SKM-1 treated with dmso at 0.1 percent for 144 hours (cell line): ENCODE results near the gene LRRFIP1.

ENCODE experiments used
- DNase-seq: peaks from one replicate; lab custom pipeline; 2025; ENCODE audit not compliant: unreplicated experiment; lab: John Stamatoyannopoulos, UW

LRRFIP1 gene

GRCh38 chr2:237701033-237701858, 73.9 kb downstream of the LRRFIP1 start:
- DNase-seq = no peak

DNA sequence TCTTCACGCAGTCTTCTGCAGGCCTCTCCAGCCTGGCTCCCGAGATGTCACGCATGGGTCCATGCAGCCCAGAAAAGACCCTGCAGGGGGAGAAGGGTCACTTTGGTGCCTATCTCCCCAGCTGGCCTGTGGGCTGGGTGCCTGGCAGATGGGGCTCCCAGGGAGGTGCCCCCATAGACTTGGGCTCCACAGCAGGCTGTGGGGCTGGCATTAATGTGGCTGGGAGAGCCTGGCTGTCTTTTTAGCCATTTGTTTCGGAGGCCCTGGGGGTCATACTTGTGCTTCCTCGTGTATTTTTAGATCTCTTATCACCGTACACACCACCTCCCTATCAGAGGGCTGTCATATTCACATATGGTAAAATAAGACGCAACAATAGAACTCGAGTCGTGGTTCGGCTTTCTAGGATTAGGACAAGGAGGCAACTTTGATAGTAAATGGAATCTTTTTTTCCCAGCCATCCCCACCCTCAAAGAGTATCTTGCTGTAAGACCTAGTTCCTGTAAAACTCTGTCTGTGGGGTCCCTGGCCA, 74.5 kb downstream of the LRRFIP1 start:
- DNase-seq = no peak

GRCh38 chr2:237702441-237703391, 75.3 kb downstream of the LRRFIP1 start:
- DNase-seq = peak; percentile 89

GRCh38 chr2:237704501-237705434, 77.4 kb downstream of the LRRFIP1 start:
- DNase-seq = no peak

DNA sequence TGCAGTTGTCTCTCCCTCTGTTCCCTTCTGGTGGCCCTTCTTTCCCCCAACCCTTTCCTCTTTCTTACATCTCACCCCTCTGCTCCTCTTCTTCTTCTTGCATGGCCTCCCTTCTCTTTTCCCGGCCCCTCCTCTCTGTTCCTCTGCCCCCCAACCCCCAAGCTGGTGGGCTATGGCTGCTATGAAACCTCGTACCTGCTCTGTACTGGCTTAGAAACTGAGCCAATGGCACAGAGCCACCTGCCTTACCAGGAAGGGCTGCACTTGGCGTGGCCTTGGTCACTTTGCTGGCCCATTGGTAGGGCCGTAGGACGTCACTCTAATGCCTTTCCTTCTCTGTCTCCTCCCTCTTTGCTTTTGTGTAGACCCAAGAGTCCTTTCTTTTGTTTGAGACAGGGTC, 78.9 kb downstream of the LRRFIP1 start:
- no peak for DNase-seq

- DNase-seq = no peak
These were observed 80.6 kb downstream of the LRRFIP1 start for GRCh38 chr2:237708065-237708398.

GRCh38 chr2:237708491-237708890, 81.1 kb downstream of the LRRFIP1 start:
- DNase-seq = no peak

DNA sequence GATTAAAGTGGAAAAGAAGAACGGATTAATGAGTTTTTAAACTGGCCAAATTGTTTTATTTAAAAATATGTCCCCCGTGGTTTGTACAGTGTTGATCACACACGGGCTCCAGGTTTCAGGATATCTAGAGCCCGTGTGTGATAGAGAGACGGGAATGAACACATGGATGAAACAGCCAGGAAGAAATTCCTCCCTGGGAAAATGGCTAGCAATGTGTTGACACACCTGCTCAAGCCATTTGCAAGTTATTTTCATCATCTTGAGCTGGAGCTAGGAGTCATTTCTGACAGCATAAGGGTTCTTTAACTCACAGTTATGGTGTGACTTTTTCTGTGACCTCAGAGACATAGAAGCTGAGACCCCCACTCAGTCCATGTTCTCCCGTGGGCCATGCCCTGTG, 81.6 kb downstream of the LRRFIP1 start:
- no peak for DNase-seq

DNA sequence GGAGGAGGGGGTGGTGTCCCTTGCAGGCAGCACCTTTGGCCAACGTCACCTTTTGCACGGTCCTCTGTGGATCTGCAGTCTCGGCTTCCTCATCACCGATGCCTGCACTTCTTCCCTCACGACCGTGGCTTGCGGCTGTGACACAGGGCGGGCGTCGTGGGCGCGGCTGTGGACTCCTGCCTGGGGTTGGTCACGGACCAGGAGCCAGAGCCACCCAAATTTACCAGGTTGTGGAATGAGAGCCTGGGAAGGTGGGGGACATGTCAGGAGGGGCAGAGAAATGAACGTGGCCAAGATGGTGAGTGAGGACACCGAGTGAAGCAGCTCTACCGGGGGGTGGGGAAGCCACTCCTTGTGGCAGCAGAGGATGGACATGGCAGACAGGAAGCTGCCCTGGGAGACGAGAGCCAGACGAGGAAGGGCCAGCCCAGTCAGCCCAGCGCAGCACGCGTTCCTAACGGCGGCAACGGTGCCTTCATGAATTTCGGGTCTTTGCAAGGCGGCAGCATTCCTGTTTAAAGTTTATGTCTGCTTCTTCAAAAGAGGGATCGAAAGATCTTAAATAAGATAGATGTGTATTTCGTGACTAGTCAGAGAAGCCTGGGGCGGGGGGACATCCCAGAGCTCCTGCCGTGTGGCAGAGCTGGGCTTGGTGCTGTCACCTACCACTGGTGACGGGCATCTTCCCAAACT, 84.2 kb downstream of the LRRFIP1 start:
- DNase-seq = no peak

GRCh38 chr2:237712477-237713377, 85.3 kb downstream of the LRRFIP1 start:
- DNase-seq = no peak

DNA sequence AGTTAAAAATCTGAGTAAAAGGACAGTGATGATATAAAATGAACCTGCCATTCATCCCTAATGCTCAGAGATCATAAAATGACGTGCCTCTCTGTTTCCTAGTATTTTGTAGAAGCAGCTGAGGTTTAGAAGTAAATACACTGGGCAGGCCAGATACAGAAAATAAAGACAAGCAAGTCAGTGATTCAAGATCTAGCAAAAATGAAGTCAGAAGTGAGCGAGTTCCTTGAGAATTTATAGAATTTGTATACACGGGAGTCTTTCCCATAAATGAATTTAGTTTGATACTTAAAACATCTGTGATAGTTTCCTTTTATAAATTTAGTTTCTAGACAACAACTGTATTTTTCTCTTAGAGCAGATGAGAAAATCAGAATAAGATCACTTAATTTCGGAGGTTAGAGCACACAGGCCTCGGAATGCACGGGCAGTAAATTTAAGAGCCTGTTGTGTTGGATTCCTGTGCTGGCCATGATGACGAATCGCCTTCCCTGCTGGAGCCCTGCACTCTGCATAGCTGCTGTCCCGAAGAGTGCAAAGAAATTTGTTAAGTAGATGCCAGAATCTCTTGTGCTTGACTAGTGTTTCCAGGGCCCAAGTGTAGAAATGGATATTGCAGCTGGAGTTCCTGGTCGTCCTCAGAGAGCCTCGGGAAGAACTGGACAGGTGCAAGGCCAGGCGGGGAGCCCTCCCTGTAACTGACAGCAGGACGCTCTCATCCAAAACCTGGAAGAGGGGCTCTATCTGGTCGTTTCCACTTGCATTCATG, 87.5 kb downstream of the LRRFIP1 start:
- no peak for DNase-seq

DNA sequence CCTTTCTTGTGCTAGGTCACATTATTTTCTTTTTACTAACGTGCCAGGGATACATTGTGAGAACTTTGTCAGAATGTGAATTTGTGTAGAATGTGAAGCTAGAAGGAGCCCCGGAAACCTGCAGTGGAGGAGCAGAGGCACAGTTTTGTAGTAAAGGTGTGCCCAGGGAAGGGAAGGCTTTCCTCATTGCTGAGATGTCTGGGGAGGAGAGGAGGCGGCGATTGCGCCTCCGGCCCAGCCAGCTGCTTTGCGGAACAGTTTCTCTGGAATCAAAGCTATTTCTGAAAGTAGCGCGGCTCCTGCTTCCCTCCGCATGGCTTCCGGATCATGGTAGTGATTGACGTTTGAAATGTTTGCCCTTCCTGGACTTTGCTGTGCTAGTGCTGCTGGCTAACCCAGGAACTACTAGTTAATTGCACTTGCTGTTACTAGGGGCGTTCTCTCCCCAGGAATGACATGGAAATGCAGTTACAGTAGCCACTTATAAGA, 88.1 kb downstream of the LRRFIP1 start:
- DNase-seq = no peak

DNA sequence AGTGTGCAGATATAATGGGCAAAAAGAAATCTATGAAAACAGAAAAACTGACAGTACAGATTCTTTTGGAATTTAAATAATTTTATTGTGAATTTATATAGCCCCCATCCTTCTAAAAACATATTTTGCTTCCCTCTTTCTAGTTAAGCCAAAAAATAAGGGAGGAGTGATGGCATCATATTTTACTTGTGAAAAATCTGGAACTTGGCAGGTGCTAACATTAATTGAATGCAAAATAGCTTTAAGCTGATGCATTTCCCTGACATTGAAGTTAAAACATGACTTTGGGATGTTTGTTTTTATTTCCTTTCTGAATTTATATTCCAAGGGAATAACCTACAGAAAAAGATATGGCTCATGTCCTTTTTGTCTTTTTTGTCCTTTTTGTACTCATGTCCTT, 88.6 kb downstream of the LRRFIP1 start:
- no peak for DNase-seq

DNA sequence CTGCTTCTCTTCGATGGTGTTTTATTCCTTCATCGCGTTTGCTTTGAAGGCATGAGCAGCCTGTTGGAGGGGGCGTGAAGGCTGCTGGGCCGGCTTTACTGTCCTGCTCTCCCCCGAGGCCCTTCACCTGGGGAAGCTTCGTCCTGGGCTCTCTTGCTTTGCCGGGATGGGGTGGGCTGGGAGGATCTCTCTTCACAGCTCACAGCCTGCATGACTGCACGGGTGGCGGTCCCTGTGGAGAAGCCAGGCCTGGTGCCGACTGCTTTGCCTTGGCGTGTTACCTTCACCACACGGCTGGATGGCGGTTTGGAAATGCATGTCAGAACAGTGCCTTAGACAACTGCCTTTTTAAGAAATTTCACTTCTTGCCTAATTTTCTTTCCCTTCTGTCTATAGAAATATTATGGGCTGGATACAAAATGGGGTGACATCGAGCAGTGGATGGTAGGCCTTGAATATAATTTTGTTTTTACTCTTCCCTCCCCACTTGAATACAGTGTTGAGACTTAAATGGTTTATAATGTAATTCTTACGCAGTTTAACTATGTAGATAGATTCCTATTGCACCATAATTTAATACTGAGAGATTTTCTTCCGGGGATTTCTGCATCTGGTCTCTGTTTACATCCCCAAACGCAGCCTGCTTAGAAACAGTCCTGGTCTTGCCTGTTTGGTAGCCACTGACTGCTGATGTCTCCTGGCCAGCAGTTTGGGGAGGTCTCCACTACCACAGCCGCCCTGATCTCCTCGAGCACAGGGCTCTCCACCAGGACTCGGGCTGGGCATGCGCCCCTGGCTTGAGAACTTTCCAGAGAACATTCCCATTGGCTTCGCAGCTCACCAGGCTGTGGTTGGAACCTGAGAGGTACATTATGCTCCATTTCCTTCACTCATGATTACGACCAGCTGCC, 90.2 kb downstream of the LRRFIP1 start:
- DNase-seq = no peak

DNA sequence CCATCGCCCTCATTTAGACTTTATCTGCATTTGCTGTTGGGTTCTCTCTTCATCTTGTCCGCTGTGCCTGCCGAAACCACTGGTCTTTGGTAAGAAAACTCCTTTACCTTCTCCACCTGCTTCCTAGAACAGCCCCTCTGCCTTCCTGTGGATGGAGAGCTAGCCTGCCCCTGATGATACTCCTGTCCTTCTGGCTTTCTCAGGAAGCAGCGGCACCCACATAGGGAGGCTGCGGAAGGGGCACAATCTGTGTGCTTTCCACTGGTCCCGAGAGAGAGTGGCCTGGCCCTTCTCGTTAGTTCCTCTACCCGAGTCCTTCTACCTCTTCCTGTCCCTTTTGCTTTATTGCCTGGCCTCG, 90.9 kb downstream of the LRRFIP1 start:
- no peak for DNase-seq

GRCh38 chr2:237720444-237720843, 93.1 kb downstream of the LRRFIP1 start:
- DNase-seq = no peak

- DNase-seq = no peak
These were observed 93.6 kb downstream of the LRRFIP1 start for GRCh38 chr2:237720957-237721356.
